Measurements from ENCODE around the gene CDKN2B.

Gene CDKN2B

DNA sequence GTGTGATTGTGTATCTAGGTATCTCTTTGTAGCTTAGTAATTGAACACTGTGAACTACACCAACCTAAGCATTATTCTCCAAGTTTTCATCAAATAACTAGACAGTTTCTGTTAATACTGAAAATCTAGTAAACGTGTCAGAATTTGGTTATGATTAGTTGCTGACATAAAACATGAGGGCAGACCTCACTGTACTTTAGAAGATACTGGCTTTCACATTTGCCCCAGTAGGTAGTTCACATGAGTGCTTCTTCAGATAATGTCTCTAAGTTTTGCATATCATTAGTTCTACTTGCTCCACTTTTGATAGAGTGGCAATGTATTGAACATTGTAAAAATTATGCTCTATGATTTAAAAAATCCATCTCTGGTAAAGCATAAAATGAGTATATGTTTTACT, 7.1 kb downstream of the CDKN2B start:
- TF ChIP-seq, protein P1, sequence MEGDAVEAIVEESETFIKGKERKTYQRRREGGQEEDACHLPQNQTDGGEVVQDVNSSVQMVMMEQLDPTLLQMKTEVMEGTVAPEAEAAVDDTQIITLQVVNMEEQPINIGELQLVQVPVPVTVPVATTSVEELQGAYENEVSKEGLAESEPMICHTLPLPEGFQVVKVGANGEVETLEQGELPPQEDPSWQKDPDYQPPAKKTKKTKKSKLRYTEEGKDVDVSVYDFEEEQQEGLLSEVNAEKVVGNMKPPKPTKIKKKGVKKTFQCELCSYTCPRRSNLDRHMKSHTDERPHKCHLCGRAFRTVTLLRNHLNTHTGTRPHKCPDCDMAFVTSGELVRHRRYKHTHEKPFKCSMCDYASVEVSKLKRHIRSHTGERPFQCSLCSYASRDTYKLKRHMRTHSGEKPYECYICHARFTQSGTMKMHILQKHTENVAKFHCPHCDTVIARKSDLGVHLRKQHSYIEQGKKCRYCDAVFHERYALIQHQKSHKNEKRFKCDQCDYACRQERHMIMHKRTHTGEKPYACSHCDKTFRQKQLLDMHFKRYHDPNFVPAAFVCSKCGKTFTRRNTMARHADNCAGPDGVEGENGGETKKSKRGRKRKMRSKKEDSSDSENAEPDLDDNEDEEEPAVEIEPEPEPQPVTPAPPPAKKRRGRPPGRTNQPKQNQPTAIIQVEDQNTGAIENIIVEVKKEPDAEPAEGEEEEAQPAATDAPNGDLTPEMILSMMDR (IDR thresholded peaks at IDR 0.05): no peak
- H3K27ac ChIP-seq: no peak overlapping the region
- H3K4me3 ChIP-seq: no peak overlapping the region
- no peak for DNase-seq (ENCODE audit: low spot score)

DNA sequence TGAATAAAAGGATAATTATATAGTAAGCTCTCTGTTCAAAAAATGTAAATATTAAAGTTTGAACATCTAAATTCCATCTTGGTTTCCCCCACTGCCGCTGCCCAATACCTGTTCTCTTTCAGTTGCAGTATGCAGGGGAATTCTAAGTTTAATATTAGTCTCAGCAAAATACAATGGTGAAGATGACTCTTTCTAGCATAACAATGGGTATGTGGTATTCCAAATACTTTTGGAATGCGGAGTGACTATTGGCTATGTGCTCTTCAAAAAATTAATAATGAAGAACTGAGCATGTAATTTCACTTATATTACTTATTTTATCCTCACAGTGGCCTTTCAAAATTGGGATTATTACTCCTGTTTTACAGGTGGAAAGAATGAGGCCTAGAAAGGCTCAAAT, 11.1 kb downstream of the CDKN2B start:
- no peak overlapping the region for H3K4me3 ChIP-seq
- TF ChIP-seq, protein P1 (IDR thresholded peaks at IDR 0.05): no peak
- DNase-seq (ENCODE audit: low spot score): no peak
- no peak overlapping the region for H3K27ac ChIP-seq

DNA sequence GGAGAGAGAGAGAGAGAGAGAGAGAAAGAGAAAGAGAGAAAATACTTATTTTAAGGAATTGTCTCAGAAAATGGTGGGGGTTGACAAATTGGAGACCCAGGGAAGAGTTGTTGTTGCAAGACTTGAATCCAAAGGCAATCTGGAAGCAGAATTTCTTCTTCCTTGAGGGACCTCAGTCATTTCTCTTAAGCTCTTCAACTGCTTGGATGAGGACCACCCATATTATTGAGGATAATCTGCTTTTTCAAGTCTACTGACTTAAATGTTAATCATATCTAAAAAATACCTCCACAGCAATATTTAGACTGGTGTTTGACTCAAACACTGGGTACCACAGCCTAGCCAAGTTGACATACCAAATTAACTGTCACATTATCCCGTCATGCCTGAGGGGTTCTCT, 11.6 kb downstream of the CDKN2B start:
- no peak overlapping the region for H3K4me3 ChIP-seq
- TF ChIP-seq, protein P1 (IDR thresholded peaks at IDR 0.05): no peak
- DNase-seq (ENCODE audit: low spot score): no peak
- no peak overlapping the region for H3K27ac ChIP-seq

DNA sequence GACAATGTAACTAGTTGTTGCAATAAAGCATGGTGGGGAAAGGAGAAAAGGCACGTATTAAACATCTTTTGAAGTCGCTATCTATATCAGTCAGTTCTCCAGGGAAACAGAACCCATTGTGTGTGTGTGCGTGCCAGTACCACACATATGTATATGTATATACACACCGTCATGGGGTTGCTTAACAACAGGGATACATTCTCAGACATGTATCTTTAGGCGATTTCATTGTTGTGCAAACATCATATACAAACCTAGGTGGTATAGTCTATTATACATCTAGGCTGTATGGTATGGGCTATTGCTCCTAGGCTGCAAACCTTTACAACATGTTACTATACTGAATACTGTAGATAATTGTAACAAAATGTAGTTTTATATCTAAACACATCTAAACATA, 12.2 kb downstream of the CDKN2B start:
- Histone ChIP-seq H3K27ac (no peak overlapping the region), H3K4me3 (no peak overlapping the region)
- TF ChIP-seq, protein P1 (IDR thresholded peaks at IDR 0.05): no peak
- no peak for DNase-seq (ENCODE audit: low spot score)

DNA sequence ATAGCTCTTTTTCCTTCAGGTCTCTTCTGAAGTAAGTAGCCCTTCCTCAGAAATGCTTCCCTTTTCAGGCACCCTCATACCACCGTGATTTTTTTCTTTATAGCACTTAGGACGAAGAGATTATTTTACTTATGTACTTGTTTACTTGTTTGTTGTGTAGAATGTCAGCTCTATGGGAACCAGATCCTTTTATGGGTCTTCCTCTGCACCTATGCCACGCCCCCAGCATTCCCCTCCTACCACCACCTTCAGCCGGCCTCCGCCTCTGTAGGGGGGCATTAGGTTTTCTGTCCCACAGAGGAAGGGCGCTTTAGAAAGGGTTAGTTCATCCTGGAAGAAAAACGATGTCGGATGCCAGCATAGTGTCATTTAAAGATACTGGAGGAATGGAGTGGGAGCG, 12.7 kb downstream of the CDKN2B start:
- TF ChIP-seq, protein P1 (IDR thresholded peaks at IDR 0.05): no peak
- DNase-seq (ENCODE audit: low spot score): no peak
- no peak overlapping the region for H3K27ac ChIP-seq
- no peak overlapping the region for H3K4me3 ChIP-seq

DNA sequence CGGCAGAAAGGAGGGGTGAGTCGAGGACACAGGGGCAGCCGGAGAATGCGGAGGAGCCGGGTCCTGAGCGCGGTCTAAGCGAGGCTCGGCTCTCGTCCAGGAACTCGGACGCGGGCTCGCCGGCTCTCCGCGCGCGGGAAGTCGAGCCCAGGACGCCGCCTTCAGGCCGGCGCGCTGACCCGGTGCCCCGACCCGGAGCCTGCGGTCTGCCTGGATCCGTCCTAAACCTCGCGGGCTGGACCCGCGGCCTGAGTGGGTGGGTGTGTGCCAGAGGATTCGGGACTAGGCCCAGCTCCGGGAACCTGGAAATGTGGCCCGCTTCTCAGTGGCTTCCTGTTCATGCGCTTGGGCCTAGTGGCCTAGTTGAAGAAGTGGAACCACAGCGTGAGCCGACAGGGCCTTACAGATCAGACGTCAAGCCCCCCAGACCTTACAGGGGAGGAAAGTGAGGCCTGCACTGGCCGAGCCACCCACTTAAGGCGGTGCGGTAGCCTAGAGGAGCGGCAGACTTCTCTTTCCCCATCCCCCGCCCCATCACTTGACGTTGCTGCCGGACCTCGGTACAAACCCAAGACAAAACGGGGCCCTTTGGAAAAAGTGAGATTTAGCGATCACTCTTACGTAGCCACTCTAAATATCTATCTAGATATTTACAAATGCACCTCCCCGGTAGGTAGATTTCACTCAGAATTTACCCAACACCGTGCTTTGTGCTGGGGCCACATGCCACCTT, 13.3 kb downstream of the CDKN2B start:
- TF ChIP-seq, protein P1 (IDR thresholded peaks at IDR 0.05): no peak
- peak; percentile 78 for DNase-seq (ENCODE audit: low spot score)
- Histone ChIP-seq H3K4me3 (peak overlapping the region; percentile 88), H3K27ac (peak overlapping the region in 1 of 2 donors; percentile 83)

DNA sequence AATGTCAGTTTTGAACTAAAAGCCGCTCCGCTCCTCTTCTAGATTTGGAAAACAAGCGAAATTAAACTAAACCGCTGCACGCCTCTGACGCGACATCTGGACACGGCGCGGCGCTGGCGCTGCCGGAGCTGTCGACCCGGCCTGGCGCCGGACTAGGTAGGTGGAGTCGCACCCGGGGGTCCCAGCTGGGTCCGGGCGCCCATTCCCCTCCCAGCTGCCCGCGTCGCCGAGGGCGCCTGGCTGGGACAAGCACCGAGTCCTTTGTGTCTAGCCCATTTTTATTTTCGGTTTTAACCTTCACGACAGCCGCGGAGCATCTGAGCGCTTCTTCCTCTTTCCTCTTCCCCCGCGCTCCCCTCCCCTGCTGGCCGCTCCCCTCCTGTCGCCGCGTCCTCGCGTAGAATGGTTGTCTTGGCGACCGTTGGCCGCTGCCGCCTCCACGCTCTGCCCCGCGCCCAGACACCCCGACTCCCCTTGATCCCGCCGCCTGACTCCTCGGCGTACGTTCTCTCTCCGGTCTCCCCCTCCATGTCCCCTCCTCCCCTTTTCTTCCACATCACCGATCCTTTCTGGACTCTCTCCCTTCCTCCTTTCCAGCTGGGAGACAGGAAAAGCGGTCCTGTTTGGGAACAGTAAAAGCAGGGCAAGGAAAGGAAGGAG, 14.0 kb downstream of the CDKN2B start:
- H3K27ac ChIP-seq: peak overlapping the region; percentile 74 to 83
- TF ChIP-seq, protein P1 (IDR thresholded peaks at IDR 0.05): no peak
- peak overlapping the region; percentile 88 for H3K4me3 ChIP-seq
- DNase-seq (ENCODE audit: low spot score): no peak
